ENCODE measurements around the gene CD2AP.
"Not testable (repeated sequence)": the region's sequence is repeated elsewhere in the genome, so short reads cannot be mapped to it uniquely, and the experiment has no call there.

CD2AP gene

DNA sequence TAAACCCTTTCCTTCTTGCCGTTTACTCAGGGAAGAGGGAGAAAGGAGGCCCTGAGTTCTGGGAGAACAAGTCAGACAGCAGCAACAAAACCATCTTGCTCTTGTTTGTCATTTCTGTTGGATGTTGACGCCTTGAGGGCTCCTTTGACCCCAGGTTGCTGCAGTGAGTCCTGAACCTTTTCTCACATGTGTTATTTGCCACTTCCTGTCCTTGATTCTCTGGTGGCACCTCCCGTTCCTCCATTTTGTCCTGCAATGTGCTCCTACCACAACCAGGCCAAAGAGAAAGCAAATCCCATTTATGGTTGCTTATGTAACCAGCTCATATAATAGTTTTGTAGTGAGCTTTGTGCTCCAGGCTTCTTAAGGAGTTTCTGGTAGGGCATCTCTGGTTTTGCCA is 154.2 kb downstream of the CD2AP start:
- no peak for DNase-seq
- TF ChIP-seq POLR2A (IDR thresholded peaks at IDR 0.05; ENCODE audit: low read length) = no peak
- no peak for TF ChIP-seq GATA1 (IDR thresholded peaks at IDR 0.05; ENCODE audit: low read depth, low read length)

GRCh38 chr6:47633141-47633540 is 155.6 kb downstream of the CD2AP start:
- TF ChIP-seq POLR2A (IDR thresholded peaks at IDR 0.05; ENCODE audit: low read length) (no peak), GATA1 (IDR thresholded peaks at IDR 0.05; ENCODE audit: low read depth, low read length) (no peak)
- no peak for DNase-seq

DNA sequence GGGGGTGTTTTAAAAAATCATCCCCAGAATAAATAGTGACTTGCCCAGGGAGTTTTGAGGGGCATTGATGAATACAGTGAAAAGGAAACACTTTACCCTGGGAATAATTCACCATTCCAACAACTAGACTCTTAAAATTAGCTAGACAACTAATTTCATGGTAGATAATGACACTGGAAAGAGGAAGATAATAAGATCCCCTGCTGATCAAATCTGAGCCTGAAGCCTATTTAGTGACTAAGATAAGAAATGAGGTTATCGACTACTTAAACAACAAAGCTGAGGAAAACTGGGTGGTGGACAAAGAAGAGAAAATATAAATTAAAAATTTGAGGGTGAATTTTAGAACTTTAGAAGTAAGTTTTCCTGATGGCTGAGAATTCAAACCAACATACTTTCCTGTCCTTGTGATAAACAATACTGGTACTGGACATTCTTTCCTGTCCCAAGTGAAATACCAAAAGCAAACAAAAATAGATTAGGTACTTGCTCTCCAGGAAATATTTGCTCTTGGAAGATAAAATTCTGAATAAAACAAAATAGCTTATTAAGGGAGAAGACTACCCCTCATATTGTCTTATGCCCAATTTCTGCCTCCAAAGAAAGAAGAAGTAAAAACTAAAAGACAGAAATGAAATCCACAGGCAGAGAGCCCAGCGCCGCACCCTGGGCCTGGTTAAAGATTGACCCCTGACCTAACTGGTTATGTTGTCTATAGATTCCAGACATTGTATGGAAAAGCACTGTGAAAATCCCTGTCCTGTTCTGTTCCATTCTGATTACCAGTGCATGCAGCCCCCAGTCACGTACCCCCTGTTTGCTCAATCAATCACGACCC is 156.8 kb downstream of the CD2AP start:
- DNase-seq = no peak

DNA sequence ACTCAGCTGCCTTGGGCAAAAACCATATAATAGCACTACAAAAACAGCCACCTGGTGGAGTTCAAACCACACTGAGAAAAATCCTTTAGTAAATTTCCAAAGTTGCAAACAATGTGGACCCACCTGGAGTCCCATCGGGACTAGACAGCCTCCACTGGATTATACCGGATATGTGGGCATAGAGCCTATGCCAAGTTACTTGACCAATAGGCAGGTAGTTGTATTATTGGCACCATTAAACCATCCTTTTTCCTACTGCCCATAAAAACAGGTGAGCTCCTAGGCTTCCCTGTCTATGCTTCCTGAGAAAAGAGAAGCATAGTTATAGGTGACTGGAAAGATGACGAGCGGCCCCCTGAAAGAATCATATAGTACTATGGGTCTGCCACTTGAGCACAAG is 169.1 kb downstream of the CD2AP start:
- DNase-seq = no peak
- no peak for TF ChIP-seq GATA1 (IDR thresholded peaks at IDR 0.05; ENCODE audit: low read depth, low read length)
- TF ChIP-seq POLR2A (IDR thresholded peaks at IDR 0.05; ENCODE audit: low read length) = no peak

More for the DNA sequence above, 156.8 kb downstream of the CD2AP start:
- TF ChIP-seq POLR2A (IDR thresholded peaks at IDR 0.05; ENCODE audit: low read length) (no peak), GATA1 (IDR thresholded peaks at IDR 0.05; ENCODE audit: low read depth, low read length) (no peak)

- TF ChIP-seq GATA1 (IDR thresholded peaks at IDR 0.05; ENCODE audit: low read depth, low read length) = no peak
- no peak for TF ChIP-seq POLR2A (IDR thresholded peaks at IDR 0.05; ENCODE audit: low read length)
- DNase-seq = no peak
These were observed 169.6 kb downstream of the CD2AP start for GRCh38 chr6:47647188-47647587.

DNA sequence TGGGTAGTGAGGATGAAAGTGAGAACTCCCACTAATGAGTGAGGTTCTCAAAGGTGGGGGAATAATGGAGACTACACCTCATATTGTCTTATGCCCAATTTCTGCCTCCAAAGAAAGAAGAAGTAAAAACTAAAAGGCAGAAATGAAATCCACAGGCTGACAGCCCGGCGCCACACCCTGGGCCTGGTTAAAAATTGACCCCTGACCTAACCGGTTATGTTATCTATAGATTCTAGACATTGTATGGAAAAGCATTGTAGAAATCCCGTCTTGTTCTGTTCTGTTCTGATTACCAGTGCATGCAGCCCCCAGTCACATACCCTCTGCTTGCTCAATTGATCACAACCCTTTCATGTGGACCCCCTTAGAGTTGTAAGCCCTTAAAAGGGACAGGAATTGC is 170.0 kb downstream of the CD2AP start:
- DNase-seq = not testable (repeated sequence)

- no peak for TF ChIP-seq POLR2A (IDR thresholded peaks at IDR 0.05; ENCODE audit: low read length)
- TF ChIP-seq GATA1 (IDR thresholded peaks at IDR 0.05; ENCODE audit: low read depth, low read length) = no peak
- DNase-seq = no peak
These were observed 170.4 kb downstream of the CD2AP start for GRCh38 chr6:47648031-47648430.

- TF ChIP-seq GATA1 (IDR thresholded peaks at IDR 0.05; ENCODE audit: low read depth, low read length) = no peak
- no peak for TF ChIP-seq POLR2A (IDR thresholded peaks at IDR 0.05; ENCODE audit: low read length)
- no peak for DNase-seq
These were observed 173.2 kb downstream of the CD2AP start for GRCh38 chr6:47650553-47651432.

GRCh38 chr6:47651505-47651944 is 173.9 kb downstream of the CD2AP start:
- TF ChIP-seq POLR2A (IDR thresholded peaks at IDR 0.05; ENCODE audit: low read length) (no peak), GATA1 (IDR thresholded peaks at IDR 0.05; ENCODE audit: low read depth, low read length) (no peak)
- DNase-seq = no peak

DNA sequence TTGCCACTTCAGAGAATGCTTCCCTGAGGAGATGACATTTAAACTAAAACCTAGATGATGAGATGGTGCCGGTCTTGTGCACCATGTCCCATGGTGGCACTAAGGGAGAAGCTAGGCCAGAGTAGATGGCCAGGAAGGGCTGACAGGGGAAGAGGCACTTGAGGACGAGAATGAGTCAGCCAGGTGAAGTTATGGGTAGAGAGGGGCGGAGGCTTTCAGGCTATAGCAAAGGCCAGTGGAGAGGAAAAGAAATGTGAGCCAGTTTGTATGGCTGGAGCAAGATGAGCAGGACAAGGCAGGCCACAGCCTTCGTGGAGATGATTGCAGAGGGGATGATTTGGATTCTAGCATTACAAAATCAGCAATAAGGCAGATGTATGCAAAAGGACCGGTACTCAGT is 176.1 kb downstream of the CD2AP start:
- no peak for DNase-seq
- no peak for TF ChIP-seq POLR2A (IDR thresholded peaks at IDR 0.05; ENCODE audit: low read length)
- no peak for TF ChIP-seq GATA1 (IDR thresholded peaks at IDR 0.05; ENCODE audit: low read depth, low read length)

- TF ChIP-seq GATA1 (IDR thresholded peaks at IDR 0.05; ENCODE audit: low read depth, low read length) (no peak), POLR2A (IDR thresholded peaks at IDR 0.05; ENCODE audit: low read length) (no peak)
- DNase-seq = no peak
These were observed 176.7 kb downstream of the CD2AP start for GRCh38 chr6:47654255-47654654.

GRCh38 chr6:47655719-47656595 is 178.4 kb downstream of the CD2AP start:
- DNase-seq = peak in 1 of 2 experiments; percentile 10

GRCh38 chr6:47661960-47662359 is 184.4 kb downstream of the CD2AP start:
- TF ChIP-seq GATA1 (IDR thresholded peaks at IDR 0.05; ENCODE audit: low read depth, low read length) (no peak), POLR2A (IDR thresholded peaks at IDR 0.05; ENCODE audit: low read length) (no peak)
- DNase-seq = no peak

More at GRCh38 chr6:47655719-47656595, 178.4 kb downstream of the CD2AP start:
- TF ChIP-seq GATA1 (IDR thresholded peaks at IDR 0.05; ENCODE audit: low read depth, low read length) (no peak), POLR2A (IDR thresholded peaks at IDR 0.05; ENCODE audit: low read length) (no peak)
